ENCODE data around the gene CABYR.

The CABYR gene

GRCh38 chr18:24153397-24153796, 14.5 kb downstream of the CABYR start:
- Histone ChIP-seq H3K79me2 (ENCODE audit: insufficient read depth, low read length) (no peaks in the 10 kb centered on the region), H3K9ac (ENCODE audit: low read length) (no peak overlapping the region), H4K20me1 (ENCODE audit: low read depth, low read length) (no peaks in the 10 kb centered on the region), H3K27me3 (ENCODE audit: low read length) (no peaks in the 10 kb centered on the region), H2AFZ (ENCODE audit: low read depth, low read length, severe bottlenecking) (no peak overlapping the region), H3K36me3 (ENCODE audit: low read length) (no peaks in the 10 kb centered on the region), H3K9me3 (ENCODE audit: insufficient read depth, low read length) (no peaks in the 10 kb centered on the region), H3F3A (ENCODE audit: insufficient read depth) (no peaks in the 10 kb centered on the region), H3K9me2 (replicated peaks; ENCODE audit: insufficient read depth, low read length) (no peaks in the 10 kb centered on the region), H3K4me3 (ENCODE audit: insufficient read depth, low read length, poor library complexity, severe bottlenecking) (no peak overlapping the region), H3K4me2 (ENCODE audit: low read depth, low read length, poor library complexity, severe bottlenecking) (no peak overlapping the region), H3K27ac (ENCODE audit: low read depth, low read length) (no peak overlapping the region)
- no peak for TF ChIP-seq EZH2phosphoT487 (conservative IDR thresholded peaks at IDR 0.05; ENCODE audit: low read length)
- TF ChIP-seq, protein P1, sequence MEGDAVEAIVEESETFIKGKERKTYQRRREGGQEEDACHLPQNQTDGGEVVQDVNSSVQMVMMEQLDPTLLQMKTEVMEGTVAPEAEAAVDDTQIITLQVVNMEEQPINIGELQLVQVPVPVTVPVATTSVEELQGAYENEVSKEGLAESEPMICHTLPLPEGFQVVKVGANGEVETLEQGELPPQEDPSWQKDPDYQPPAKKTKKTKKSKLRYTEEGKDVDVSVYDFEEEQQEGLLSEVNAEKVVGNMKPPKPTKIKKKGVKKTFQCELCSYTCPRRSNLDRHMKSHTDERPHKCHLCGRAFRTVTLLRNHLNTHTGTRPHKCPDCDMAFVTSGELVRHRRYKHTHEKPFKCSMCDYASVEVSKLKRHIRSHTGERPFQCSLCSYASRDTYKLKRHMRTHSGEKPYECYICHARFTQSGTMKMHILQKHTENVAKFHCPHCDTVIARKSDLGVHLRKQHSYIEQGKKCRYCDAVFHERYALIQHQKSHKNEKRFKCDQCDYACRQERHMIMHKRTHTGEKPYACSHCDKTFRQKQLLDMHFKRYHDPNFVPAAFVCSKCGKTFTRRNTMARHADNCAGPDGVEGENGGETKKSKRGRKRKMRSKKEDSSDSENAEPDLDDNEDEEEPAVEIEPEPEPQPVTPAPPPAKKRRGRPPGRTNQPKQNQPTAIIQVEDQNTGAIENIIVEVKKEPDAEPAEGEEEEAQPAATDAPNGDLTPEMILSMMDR (IDR thresholded peaks at IDR 0.05; ENCODE audit: insufficient read depth, low read length, poor library complexity, severe bottlenecking): no peak

DNA sequence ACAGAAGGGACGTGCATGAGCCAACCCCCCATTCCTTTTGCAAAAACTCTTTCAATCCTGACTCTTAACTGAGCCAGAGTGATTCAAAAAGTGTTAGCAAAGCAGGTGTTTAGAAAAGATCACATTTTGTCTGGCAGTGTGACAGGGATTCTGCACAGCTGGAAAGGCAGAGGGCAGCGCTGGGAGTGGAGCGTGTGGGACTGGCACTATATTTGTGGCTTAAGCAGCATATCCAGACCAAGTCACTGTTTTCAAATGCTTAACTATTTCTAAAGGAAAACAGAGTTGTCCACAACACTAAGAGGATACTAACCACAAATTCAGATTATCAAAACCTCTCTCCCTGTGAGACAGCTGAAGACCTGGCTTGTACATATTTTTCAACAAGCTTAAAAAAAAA, 19.0 kb downstream of the CABYR start:
- Histone ChIP-seq H3K4me3 (ENCODE audit: insufficient read depth, low read length, poor library complexity, severe bottlenecking) (no peak overlapping the region), H2AFZ (ENCODE audit: low read depth, low read length, severe bottlenecking) (no peak overlapping the region), H3K9me2 (replicated peaks; ENCODE audit: insufficient read depth, low read length) (no peaks in the 10 kb centered on the region), H3K9ac (ENCODE audit: low read length) (no peak overlapping the region), H3K4me2 (ENCODE audit: low read depth, low read length, poor library complexity, severe bottlenecking) (no peak overlapping the region), H3K36me3 (ENCODE audit: low read length) (no peaks in the 10 kb centered on the region), H3K27me3 (ENCODE audit: low read length) (no peaks in the 10 kb centered on the region), H3K27ac (ENCODE audit: low read depth, low read length) (no peak overlapping the region), H4K20me1 (ENCODE audit: low read depth, low read length) (no peaks in the 10 kb centered on the region), H3K9me3 (ENCODE audit: insufficient read depth, low read length) (no peaks in the 10 kb centered on the region), H3F3A (ENCODE audit: insufficient read depth) (no peaks in the 10 kb centered on the region), H3K79me2 (ENCODE audit: insufficient read depth, low read length) (no peaks in the 10 kb centered on the region)
- TF ChIP-seq, protein P1 (IDR thresholded peaks at IDR 0.05; ENCODE audit: insufficient read depth, low read length, poor library complexity, severe bottlenecking): no peak
- TF ChIP-seq EZH2phosphoT487 (conservative IDR thresholded peaks at IDR 0.05; ENCODE audit: low read length): no peak

DNA sequence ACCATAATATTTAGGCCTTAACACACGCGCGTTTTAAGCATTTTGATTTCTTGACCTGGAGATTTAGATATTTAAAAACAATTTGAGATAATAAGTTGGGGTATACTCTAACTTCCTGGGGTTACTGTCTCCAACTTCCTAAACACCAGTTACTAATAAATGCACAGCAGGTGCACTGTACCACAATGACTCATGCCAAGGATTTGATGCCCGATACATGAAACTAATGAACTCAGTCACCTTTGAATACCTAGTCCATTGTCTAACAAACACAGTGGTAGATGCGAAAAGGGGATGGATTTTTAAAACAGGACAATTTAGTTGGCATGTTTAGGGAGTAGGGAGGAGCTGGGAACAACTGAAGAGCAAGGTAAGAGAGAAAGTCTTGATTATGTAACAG, 21.2 kb downstream of the CABYR start:
- TF ChIP-seq, protein P1 (IDR thresholded peaks at IDR 0.05; ENCODE audit: insufficient read depth, low read length, poor library complexity, severe bottlenecking): no peak
- no peak for TF ChIP-seq EZH2phosphoT487 (conservative IDR thresholded peaks at IDR 0.05; ENCODE audit: low read length)
- Histone ChIP-seq H3K9me3 (ENCODE audit: insufficient read depth, low read length) (no peaks in the 10 kb centered on the region), H3K27me3 (ENCODE audit: low read length) (no peaks in the 10 kb centered on the region), H3K4me2 (ENCODE audit: low read depth, low read length, poor library complexity, severe bottlenecking) (no peak overlapping the region), H3K27ac (ENCODE audit: low read depth, low read length) (no peak overlapping the region), H3F3A (ENCODE audit: insufficient read depth) (no peaks in the 10 kb centered on the region), H3K9me2 (replicated peaks; ENCODE audit: insufficient read depth, low read length) (no peaks in the 10 kb centered on the region), H4K20me1 (ENCODE audit: low read depth, low read length) (no peaks in the 10 kb centered on the region), H3K79me2 (ENCODE audit: insufficient read depth, low read length) (no peaks in the 10 kb centered on the region), H2AFZ (ENCODE audit: low read depth, low read length, severe bottlenecking) (no peak overlapping the region), H3K9ac (ENCODE audit: low read length) (no peak overlapping the region), H3K4me3 (ENCODE audit: insufficient read depth, low read length, poor library complexity, severe bottlenecking) (no peak overlapping the region), H3K36me3 (ENCODE audit: low read length) (no peaks in the 10 kb centered on the region)

Measured in SU-DHL-6 (cell line).